ENCODE data around the gene IL22RA1.

Gene IL22RA1

GRCh38 chr1:24142546-24143534, at the start of gene IL22RA1:
IL22RA1 (minus strand) TSS chr1:24143140; CDS start chr1:24143082, 58 bp downstream.
- no peak for DNase-seq (ENCODE audit: low read depth)

- no peak for DNase-seq (ENCODE audit: low read depth)
Observed at GRCh38 chr1:24191860-24192259, 48.9 kb upstream of the IL22RA1 start.

GRCh38 chr1:24190983-24191461, 48.1 kb upstream of the IL22RA1 start:
- DNase-seq (ENCODE audit: low read depth) = no peak

GRCh38 chr1:24189528-24189927, 46.6 kb upstream of the IL22RA1 start:
- no peak for DNase-seq (ENCODE audit: low read depth)

GRCh38 chr1:24186993-24187790, 44.3 kb upstream of the IL22RA1 start, which contains the start of gene IFNLR1:
IFNLR1 (minus strand) TSS chr1:24187289; CDS start chr1:24187248, 41 bp downstream.
- DNase-seq (ENCODE audit: low read depth) = peak; percentile 35

GRCh38 chr1:24186711-24186992, 43.7 kb upstream of the IL22RA1 start:
- DNase-seq (ENCODE audit: low read depth) = no peak

- DNase-seq (ENCODE audit: low read depth) = no peak
Observed at GRCh38 chr1:24186031-24186710, 43.2 kb upstream of the IL22RA1 start.

- no peak for DNase-seq (ENCODE audit: low read depth)
Observed at GRCh38 chr1:24185076-24185475, 42.1 kb upstream of the IL22RA1 start.

- DNase-seq (ENCODE audit: low read depth) = no peak
Observed at GRCh38 chr1:24182061-24182460, 39.1 kb upstream of the IL22RA1 start.

- DNase-seq (ENCODE audit: low read depth) = no peak
Observed at GRCh38 chr1:24181619-24182018, 38.7 kb upstream of the IL22RA1 start.

GRCh38 chr1:24180676-24181075, 37.7 kb upstream of the IL22RA1 start:
- DNase-seq (ENCODE audit: low read depth) = no peak

- no peak for DNase-seq (ENCODE audit: low read depth)
Observed at GRCh38 chr1:24179251-24179840, 36.4 kb upstream of the IL22RA1 start.

- no peak for DNase-seq (ENCODE audit: low read depth)
Observed at GRCh38 chr1:24178407-24178806, 35.5 kb upstream of the IL22RA1 start.

GRCh38 chr1:24177161-24177560, 34.2 kb upstream of the IL22RA1 start:
- DNase-seq (ENCODE audit: low read depth) = no peak

- no peak for DNase-seq (ENCODE audit: low read depth)
Observed at GRCh38 chr1:24175033-24175755, 32.3 kb upstream of the IL22RA1 start.

GRCh38 chr1:24173638-24174575, 31.0 kb upstream of the IL22RA1 start:
- DNase-seq (ENCODE audit: low read depth) = no peak

GRCh38 chr1:24172598-24172997, 29.7 kb upstream of the IL22RA1 start:
- DNase-seq (ENCODE audit: low read depth) = no peak

- DNase-seq (ENCODE audit: low read depth) = no peak
Observed at GRCh38 chr1:24169286-24169685, 26.3 kb upstream of the IL22RA1 start.

GRCh38 chr1:24168245-24168644, 25.3 kb upstream of the IL22RA1 start:
- no peak for DNase-seq (ENCODE audit: low read depth)

GRCh38 chr1:24167008-24167407, 24.1 kb upstream of the IL22RA1 start:
- DNase-seq (ENCODE audit: low read depth) = no peak
